HT-29 (cell line): Measurements from ENCODE around the gene STX16. TPM values are rescaled to one million over a fixed set of nuclear protein-coding genes. Genes with fewer than 3 reads are reported as not detected.

Source experiments
- DNase-seq: peaks from one replicate; pipeline ENCODE4 v3.0.0-alpha.2; 2015; ENCODE audit warnings: low spot score
- total RNA-seq: library from RNA; depleted of rRNA; stranded (reverse); fragments of >200 nt; shearing (Covaris generic); gene quantifications from 2 replicates; pipeline ENCODE4 v1.2.3, GENCODE V29; 2014

The STX16 gene
- total RNA-seq, 1 experiment from 2014 or later = 29.5 TPM

DNA sequence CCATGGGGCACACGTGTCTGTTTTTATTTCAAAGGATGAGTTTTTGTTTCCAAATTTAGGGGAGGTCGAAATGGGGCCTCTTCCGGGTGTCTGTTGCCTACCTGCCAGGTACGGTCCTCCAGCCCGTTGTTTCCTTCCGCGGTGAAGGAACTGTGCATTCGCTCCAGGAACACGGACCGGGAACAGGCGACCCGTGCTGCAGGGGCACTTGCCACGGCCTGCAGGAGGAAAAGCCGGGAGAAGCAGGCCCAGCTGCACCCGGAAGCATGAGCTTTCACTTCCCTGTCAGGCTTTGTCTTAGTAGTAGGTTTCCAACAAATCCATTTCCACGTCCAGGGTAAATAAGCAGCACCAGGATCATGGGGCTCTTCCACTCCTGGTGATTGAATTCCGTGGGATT lies 24.6 kb downstream of the STX16 start:
- DNase-seq = no peak

DNA sequence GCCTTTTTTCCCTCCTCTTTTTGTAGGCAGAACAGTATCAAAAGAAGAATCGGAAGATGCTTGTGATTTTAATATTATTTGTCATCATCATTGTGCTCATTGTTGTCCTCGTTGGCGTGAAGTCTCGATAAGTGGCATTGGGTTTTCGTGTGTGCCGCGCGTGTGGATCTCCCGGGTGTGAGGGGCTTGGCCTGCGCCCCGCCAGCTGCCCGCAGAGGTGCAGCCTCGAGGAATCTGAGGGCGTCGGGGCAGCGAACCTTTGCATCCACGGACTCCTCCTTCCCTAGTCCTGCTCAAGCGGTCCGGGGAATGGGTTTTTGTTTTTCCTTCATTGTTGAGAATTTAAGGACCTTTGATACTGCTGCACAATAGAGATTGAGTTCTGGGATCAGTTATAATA lies 25.1 kb downstream of the STX16 start:
- DNase-seq = no peak

DNA sequence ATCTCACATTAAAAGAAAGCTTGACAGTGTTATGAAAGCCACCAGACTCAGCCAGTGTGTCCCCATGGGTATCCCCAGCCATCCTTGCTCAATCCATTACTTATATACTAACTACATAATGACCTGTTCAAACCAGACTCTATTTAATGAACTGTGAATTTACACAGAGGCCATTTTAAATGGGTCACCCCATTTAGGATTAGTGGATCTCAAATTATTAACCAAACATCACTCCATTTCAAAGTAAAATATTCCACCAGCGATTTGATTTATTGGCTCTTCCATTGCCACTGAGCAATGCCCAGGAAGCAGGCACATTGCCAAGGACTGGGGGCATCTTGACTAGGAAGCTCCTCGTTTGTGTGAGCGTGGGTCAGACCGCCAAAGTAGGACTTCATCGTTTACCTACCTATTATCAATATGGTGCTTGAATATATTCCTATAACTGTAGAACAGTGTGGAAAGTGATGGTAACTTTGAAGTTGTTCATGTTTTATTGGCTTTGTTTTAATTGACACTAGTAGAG lies 26.1 kb downstream of the STX16 start:
- DNase-seq = no peak

DNA sequence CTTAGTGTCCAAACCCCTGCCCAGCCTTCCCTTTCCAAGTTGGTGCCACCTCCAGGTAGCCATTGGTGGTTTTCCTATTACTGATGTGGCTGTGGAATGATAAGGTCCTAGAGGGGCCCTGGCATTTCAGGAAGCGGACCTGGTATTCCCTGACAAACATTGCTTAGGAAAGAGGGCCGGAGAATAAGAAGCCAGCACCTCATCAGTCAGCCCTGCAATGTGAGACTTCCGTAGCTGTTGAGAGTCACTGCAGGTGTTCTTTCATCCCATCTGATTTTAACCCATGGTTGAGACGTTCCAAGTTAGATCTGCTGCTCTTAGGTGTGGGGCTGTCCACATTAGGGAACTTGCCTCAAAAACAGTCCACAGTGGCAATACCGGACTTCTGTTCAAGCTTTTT lies 26.7 kb downstream of the STX16 start:
- no peak for DNase-seq

DNA sequence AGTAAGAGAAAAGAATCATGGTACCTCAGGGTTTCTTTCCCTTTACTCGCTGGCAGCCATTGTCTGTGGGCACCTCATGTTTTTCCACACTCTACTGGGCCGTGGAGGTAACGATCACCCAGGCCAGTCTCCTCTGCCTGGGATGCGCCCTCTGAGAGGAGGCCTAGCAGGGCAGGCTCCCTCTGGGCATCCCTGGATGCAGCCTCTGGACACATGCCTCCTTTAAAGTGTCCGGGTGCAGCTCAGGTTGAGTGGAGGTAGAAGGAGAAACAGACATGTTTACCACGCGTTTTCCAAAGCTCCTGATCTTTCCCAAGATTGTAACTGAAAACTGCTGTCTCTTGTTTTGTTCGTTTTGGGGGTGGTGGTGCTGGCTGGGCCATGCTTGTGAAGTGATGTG lies 27.7 kb downstream of the STX16 start:
- no peak for DNase-seq

DNA sequence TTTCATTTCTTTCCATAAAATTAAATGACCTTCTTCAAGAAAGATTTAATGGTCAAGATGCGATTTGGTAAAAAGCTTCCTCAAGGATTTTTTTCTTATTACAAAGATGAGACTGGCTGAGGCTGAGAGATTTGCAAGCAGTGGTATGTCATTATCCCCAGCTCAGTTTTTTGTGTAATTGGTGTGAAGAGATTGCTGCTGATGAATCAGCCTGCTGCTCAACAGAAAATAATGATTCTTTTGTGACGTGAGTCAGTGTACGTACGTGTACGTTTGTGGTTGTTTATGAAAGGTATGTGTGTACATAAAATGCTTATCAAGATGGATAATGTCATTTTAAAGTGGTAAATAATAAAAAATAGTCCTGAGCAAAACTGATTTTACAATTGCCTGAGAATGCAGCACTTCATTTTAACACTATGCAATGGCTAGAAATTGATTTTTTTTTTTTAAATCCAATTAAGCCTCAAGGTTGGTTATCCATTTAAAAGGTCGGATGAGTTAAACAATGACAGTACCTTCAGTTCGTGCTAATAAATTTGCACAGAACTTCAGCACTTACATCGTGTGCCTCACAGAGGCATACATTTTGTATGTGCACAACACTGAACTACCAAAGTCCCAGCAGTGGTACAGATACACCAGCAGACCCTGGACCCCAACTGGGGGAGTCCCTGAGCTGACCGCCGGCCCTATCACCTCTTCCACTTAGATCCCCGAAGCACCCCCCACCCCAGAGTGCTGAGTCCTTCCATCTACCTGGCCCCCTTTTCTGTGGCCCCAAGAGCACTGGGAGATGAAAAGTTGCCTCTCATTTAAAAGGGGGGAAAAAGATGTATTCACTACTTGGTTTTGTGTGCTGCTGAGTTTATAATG lies 31.8 kb downstream of the STX16 start:
- no peak for DNase-seq

DNA sequence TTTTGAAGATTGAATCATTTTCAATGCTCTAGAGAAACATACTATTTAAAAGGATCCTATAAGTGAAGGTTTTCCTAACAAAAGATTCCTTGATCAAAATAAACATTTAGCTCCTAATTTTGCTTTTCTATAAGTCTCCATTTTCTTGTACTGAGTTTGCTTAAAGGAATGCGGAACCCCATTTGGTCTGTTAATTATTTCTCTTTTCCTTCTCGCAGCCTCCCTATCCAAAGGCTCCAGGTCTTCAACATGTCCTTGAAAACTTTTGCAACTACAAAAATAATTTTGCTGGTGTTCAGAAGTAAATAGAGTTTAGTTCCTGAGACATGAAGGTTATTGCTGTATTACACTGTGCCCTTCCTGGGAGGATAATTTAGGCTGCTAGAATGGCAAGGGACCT lies 33.2 kb downstream of the STX16 start:
- DNase-seq = no peak

DNA sequence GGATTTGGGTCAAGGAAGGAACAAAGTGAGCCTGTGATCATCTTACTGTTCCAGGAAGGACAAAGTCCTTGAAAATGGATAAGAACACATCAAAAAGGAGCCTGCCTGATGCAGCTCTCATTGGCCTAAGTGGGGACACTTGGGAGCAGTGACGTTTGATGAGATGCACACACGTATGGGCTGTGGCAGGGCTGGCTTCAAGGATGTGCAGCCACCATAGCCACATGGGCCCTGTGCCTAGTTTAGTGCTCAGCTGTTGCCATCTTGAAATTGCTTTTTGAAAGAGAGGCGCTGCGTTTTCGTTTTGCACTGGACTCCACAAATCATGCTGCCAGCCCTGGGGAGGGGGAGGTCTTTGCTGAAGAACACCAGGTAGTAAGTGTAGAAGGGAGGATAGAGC lies 34.9 kb downstream of the STX16 start:
- no peak for DNase-seq

DNA sequence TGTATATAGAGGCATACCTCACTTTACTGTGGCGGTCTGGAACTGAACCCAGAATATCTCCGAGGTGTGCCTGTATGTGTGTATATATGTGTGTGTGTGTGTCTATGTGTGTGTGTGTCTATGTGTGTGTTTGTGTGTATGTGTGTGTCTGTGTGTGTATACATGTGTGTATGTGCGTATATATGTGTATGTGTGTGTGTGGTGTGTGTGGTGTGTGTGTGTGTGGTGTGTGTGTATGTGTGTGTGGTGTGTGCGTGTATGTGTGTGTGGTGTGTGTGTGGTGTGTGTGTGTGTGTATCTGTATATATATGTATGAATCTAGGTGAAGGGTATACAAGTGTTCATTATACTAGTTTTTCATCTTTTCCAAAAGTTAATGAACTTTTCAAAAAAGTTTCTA lies 37.3 kb downstream of the STX16 start:
- no peak for DNase-seq

DNA sequence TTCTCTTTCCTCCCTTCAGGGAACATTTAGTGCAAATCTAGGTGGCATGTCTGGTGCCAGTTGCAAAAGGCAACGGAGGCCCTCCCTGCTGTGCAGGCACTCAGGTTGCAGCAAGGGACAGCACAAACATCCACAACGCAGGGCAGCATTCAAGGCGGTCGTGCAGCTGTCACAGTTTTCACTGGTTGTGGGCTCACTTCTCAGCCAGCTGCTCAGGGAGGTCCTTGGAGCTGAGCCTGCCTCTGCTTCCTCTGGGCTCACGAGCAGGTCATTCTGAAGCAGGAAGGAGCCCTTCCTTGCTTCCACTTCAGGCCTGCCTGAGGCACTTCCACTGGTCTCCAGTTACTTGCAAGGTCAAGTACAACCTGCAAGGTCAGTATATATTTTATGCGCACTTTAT lies 37.8 kb downstream of the STX16 start:
- DNase-seq = no peak

DNA sequence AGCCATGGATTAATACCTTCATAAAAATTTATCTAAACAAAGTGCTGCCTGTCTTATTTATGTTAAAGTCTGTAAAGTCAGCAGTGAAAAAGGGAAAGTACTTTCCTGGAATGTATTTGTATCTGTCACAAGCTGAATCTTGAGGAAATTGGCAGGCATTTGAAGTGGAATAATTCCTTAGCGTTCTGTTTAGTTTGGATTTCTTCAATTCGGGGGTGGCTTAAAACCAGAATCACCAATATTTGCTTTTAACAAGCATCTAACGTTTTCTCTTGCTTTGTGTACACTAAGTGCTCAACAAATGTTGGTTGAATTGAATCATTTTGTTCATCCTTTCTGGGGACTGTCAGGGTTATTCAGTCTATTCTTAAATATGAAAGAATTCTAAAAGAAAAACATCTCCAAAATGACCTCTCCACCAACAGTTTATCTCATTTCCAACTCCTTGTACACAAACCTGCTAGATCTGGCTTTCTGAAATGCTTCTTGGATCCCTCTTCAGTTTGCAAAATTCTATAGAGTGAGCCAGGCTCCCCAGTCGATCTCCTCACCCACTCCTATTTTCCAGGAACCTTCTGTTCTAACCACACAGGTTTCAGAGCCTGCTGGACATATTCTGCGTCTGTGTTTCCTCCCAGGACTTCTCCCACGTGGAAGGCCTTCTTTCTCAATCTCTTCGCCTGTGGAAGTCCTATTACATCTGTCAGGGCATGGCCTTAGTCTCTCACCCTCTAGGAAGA lies 39.5 kb downstream of the STX16 start:
- DNase-seq = no peak

DNA sequence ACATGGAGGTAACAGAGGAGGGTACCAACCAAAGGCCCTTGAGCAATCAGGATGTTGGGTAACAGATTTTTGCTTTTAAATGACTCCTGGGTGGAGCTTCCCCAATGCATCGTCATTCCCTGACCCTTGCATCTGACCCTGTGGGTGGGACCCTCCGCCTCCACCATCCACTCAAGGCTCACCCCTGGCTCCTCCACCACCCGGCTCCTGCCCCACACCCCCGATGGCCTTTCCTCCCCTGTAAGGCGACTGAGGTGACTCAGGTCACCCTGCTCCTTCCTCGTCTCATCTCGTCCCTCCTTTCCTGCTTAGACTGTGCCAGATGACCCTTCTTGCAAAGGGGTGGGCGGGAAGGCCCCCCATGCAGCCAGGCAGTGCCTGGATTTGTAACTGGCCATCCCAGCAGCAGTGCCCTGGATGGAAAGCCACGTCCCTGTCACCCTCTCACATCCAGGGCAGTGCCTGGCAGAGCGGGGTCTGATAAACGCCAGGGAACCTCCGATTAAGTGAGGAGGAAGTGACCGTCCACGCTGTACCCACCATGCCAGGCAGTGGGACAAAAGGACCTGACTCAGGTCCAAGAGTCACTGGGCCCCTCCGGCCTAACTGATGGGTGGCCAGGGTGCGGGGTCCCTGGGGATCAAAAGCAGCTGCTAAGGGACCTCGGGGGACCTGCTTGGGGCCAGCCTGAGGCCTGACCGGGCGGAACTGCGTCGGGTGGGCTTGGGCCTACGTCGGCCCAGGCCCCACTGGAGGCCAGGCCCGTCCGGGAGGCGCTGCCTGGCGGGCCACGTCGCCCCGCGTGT lies 40.9 kb downstream of the STX16 start:
- no peak for DNase-seq

DNA sequence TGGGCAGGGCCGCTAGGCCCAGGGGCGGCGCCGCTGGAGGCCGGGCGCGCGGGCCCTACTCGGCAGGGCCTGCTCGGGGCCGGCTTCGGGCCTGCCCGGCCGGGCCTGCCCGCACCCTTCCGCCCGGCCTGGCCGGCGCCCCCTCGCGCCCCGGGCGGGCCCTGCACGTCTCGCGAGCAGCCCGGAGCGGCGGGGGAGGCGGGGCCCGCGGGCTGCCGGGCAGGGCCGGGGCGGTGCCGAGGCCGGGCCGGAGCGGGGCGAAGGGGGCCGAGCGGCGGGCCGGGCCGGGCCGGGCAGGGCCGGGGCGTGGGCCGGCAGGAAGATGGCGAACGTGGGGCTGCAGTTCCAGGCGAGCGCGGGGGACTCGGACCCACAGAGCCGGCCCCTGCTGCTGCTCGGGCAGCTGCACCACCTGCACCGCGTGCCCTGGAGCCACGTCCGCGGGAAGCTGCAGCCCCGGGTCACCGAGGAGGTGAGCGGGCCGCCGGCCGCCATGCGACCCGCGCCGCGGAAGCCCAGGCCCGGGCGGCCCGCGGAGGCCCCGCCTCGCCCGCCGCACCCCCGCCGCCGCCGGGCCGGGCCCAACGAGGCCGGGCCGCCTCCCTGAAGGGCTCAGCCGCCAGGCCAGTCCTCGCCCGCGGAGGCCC lies 41.6 kb downstream of the STX16 start, which contains the start of gene NPEPL1:
TSS of gene NPEPL1 (plus strand) at position 222 of the 647 bp plus-strand sequence. CDS start at position 323, 101 bp downstream.
- DNase-seq = peak; percentile 77

DNA sequence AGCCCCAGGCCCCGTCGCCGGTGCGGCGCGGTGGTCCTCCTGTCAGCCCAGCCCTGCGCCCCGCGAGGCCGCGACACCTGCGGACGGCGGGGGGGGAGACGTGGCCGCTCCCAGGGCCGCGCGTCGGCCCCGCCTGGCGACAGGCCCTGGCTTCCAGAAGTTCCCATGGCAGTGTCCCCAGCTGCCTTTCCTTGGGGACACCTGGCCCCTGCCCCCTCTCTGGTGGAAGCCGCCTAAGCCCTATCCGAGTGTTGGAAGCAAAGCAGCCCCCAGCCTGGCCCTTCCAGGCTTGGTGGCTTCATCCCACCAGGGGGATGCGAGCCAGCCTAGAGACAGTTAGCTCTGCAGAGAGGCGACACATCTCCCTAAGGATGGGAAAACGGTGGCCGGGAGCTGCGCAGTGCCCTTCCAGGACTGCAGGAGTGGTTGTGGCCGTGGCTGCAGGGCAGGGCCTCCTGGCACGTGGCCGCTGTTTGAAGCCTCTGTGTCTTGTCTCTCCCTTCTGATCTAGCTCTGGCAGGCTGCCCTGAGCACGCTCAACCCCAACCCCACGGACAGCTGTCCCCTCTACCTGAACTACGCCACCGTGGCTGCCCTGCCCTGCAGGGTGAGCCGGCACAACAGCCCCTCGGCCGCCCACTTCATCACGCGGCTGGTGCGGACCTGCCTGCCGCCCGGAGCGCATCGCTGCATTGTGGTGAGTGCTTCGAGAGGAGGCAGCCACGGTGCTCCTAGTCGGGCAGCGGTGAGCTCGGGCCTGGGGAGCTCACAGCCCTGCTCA lies 42.3 kb downstream of the STX16 start:
- peak; percentile 58 for DNase-seq

DNA sequence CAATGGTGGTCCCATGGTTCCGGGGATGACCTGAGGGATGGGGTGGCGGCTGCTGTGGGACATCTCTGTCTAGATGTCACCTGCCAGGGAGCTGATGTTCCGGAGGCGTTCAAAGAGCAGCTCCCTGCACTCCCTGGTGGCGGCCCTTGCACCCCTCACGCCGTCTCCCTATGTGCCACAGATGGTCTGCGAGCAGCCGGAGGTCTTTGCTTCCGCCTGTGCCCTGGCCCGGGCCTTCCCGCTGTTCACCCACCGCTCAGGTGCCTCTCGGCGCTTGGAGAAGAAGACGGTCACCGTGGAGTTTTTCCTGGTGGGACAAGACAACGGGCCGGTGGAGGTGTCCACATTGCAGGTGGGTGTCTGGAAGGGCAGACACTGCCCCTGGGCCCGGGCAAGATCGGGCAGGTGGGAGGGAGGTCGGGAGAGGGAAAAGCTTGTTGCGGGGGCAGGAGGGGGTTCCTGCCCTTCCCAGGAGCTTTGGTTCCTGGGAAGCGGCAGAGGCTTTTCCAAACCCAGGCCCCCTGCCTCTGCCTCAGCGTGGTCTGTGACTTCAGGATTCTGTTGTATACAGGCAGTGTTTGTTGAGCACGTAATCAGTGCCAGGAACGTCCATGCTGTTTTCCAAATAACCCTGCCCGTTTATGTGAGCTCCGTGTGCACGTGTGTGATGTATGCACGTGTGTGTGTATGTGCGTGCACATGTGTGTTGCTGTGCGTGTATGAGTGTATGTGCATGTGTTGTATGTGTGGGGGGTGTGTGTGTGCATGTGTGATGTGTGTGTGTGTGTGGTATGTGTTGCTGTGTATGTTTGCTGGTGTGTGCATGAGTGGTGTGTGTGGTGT lies 43.4 kb downstream of the STX16 start:
- no peak for DNase-seq

DNA sequence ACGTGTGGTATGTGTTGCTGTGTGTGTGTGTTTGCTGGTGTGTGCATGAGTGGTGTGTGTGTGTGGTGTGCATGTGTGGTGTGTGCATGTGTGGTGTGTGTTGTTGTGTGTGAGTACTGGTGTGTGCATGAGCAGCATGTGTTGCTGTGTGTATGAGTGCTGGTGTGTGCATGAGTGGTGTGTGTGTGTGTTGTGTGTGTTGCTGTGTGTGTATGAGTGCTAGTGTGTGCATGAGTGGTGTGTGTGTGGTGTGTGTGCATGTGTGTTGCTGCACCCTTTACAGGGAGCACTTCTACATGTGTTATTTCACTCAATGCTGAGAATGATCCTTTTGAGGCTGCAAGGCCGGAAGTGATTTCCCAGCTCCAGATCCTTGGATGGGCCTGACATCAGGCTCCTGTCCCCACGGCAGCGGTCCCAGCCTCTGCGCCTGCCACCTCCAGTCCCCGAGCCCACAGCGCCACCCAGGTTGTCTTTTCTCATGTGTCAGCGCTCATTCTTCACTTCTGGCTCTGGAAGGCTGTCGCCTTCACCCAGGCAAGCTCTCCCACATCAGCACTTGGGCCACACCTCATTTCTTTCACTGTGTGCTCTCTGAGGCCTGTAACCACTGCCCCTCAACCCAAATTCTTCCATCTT lies 44.1 kb downstream of the STX16 start:
- DNase-seq = no peak

DNA sequence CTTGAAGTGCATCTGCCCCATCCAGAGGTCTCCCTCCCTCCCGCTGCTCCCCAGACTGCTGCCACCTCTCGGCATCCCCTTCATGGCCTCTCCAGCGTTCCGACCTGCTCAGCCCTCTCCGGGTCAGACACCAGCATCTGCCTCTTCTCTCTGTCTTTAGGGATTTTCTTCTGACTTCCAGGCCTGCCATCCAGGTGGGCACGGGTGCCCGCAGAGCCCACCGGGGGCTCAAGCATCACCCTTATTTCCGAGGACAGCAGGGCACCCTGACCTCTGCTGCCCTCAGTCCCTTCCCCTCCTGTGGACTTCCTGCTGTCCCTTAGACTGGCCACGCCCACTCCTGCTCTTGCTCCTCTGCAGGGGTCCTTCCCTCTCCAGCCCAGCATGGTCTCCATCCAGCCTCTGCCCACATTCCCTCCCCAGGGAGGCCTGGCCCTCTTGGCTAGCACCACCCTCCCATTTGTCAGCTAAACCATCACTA lies 44.9 kb downstream of the STX16 start:
- DNase-seq = no peak

DNA sequence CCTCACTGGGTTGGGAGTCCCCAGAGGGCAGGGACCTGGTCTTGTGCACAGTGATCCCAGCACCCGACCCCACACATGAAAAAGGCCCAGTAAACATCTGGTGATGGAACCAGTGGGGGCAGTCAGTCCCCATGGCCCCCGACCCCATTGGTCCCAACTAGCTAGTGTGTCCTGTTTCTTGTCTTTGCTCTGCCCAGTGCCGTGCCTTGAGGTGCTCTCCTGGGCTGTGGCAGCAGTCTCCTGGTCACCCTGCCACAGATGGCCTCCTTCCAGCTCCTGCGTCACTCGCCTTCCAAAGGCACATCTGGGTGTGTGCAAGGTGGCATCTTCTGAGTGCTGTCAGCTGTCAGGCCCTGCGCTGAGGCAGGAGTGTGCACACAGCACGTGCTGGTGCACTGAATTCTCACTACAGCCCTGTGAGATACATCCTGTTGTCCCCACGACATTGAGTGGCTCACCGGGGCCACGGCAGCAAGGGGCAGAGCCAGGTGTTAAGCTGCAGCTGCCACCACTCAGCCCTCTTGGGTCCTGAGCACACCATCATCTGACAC lies 45.4 kb downstream of the STX16 start:
- DNase-seq = no peak
